HepG2 (cell line): ENCODE data around the gene KIZ. TPM values are rescaled to one million over a fixed set of nuclear protein-coding genes. Genes with fewer than 3 reads are reported as not detected.
A peak's percentile ranks its signal among the peaks of the same experiment; 100 is the strongest.

ENCODE experiments used
- HCFC1 ChIP-seq: fragments of 150-350 bp; IDR thresholded peaks from 2 replicates; pipeline ENCODE4 v1.6.1; 2014; ENCODE audit warnings: low read depth, low read length
- MATR3 ChIP-seq: sonication (generic); formaldehyde crosslinking; IDR thresholded peaks from 2 replicates; pipeline ENCODE4 v1.4.0; 2020; ENCODE audit warnings: missing genetic modification reagents
- MED13 ChIP-seq: sonication (generic); formaldehyde crosslinking; IDR thresholded peaks from 2 replicates; pipeline ENCODE4 v1.5.0; 2020; ENCODE audit warnings: missing genetic modification reagents
- NR2C2 ChIP-seq: sonication (generic); formaldehyde crosslinking; IDR thresholded peaks from 2 replicates; pipeline ENCODE4 v1.4.0; 2020; ENCODE audit warnings: missing genetic modification reagents, mild to moderate bottlenecking, moderate library complexity, borderline replicate concordance
- ONECUT2 ChIP-seq: sonication (generic); formaldehyde crosslinking; IDR thresholded peaks from 2 replicates; pipeline ENCODE4 v1.4.0; 2020; ENCODE audit warnings: missing genetic modification reagents
- PPARG ChIP-seq: conservative IDR thresholded peaks from 2 replicates; pipeline ENCODE4 v1.6.1; 2016; ENCODE audit warnings: missing biosample characterization, missing genetic modification reagents
- TRIM24 ChIP-seq: sonication (generic); formaldehyde crosslinking; IDR thresholded peaks from 2 replicates; pipeline ENCODE4 v1.8.0; 2022; ENCODE audit warnings: mild to moderate bottlenecking, missing genetic modification reagents
- ZNF224 ChIP-seq: sonication (generic); formaldehyde crosslinking; IDR thresholded peaks from 2 replicates; pipeline ENCODE4 v1.5.0; 2020; ENCODE audit warnings: mild to moderate bottlenecking, missing genetic modification reagents
- ZNF280D ChIP-seq: sonication (generic); formaldehyde crosslinking; IDR thresholded peaks from 2 replicates; pipeline ENCODE4 v1.5.1; 2020; ENCODE audit warnings: mild to moderate bottlenecking, missing genetic modification reagents
- ZNF354B ChIP-seq: sonication (generic); formaldehyde crosslinking; IDR thresholded peaks from 2 replicates; pipeline ENCODE4 v1.8.0; 2022; ENCODE audit warnings: mild to moderate bottlenecking, missing genetic modification reagents
- ZNF460 ChIP-seq: sonication (generic); formaldehyde crosslinking; IDR thresholded peaks from 2 replicates; pipeline ENCODE4 v1.5.1; 2020; ENCODE audit warnings: missing genetic modification reagents, mild to moderate bottlenecking, borderline replicate concordance
- ZNF598 ChIP-seq: sonication (generic); formaldehyde crosslinking; IDR thresholded peaks from 2 replicates; pipeline ENCODE4 v1.5.1; 2020; ENCODE audit warnings: mild to moderate bottlenecking, missing genetic modification reagents, borderline replicate concordance
- ZNF777 ChIP-seq: sonication (generic); formaldehyde crosslinking; IDR thresholded peaks from 2 replicates; pipeline ENCODE4 v1.4.0; 2020; ENCODE audit warnings: missing genetic modification reagents
- ZSCAN21 ChIP-seq: sonication (generic); formaldehyde crosslinking; IDR thresholded peaks from 2 replicates; pipeline ENCODE4 v1.8.0; 2022; ENCODE audit warnings: mild to moderate bottlenecking, missing genetic modification reagents, moderate library complexity, borderline replicate concordance
- ZSCAN30 ChIP-seq: sonication (generic); formaldehyde crosslinking; IDR thresholded peaks from 2 replicates; pipeline ENCODE4 v1.5.0; 2020; ENCODE audit warnings: mild to moderate bottlenecking, missing genetic modification reagents
- polyA plus RNA-seq, 8 experiments: library from polyadenylated mRNA; depleted of rRNA in 3 of 8; stranded (reverse) in 7 of 8; unstranded in 1 of 8; fragments of >200 nt; fragmentation: Illumina TruSeq in 4 of 8; extraction: Trizol in 4 of 8; gene quantifications; 2 replicates each; pipeline versions ENCODE4 v1.2.1 to v1.2.3, GENCODE V29; 2011 to 2016; ENCODE audit warnings: low read depth in 4 of 8, missing spikeins in 1 of 8, mixed read lengths in 1 of 8; ENCODE audit not compliant: insufficient read depth in 1 of 8
- total RNA-seq, 5 experiments: library from RNA; depleted of rRNA; stranded (reverse); fragments of >200 nt; fragmentation: Illumina TruSeq; extraction: Trizol; gene quantifications; 2 replicates each; pipeline ENCODE4 v1.2.3, GENCODE V29; 2016; ENCODE audit warnings: low read depth in 1 of 5
- TF ChIP-seq, protein P1 (sequence below): sonication (generic); formaldehyde crosslinking; IDR thresholded peaks from 2 replicates; pipeline ENCODE4 v1.8.0; 2022; ENCODE audit warnings: missing genetic modification reagents, mild to moderate bottlenecking, inconsistent platforms, borderline replicate concordance
- TF ChIP-seq, protein P2 (sequence below): sonication (generic); formaldehyde crosslinking; IDR thresholded peaks from 2 replicates; pipeline ENCODE4 v1.8.0; 2022; ENCODE audit warnings: mild to moderate bottlenecking, missing genetic modification reagents; ENCODE audit not compliant: insufficient replicate concordance
- TF ChIP-seq, protein P3 (sequence below): sonication (generic); formaldehyde crosslinking; IDR thresholded peaks from 2 replicates; pipeline ENCODE4 v1.5.1; 2020; ENCODE audit warnings: mild to moderate bottlenecking, missing genetic modification reagents, moderate library complexity
- TF ChIP-seq, protein P4 (sequence below): fragments of 450-650 bp; IDR thresholded peaks from 2 replicates; pipeline ENCODE4 v1.6.1; 2016

Gene KIZ
- total and polyA plus RNA-seq, 2 of the 13 experiments (the other 11 are each of a cell fraction or from before 2014, with no cell fraction given): 46.3 to 114 TPM

DNA sequence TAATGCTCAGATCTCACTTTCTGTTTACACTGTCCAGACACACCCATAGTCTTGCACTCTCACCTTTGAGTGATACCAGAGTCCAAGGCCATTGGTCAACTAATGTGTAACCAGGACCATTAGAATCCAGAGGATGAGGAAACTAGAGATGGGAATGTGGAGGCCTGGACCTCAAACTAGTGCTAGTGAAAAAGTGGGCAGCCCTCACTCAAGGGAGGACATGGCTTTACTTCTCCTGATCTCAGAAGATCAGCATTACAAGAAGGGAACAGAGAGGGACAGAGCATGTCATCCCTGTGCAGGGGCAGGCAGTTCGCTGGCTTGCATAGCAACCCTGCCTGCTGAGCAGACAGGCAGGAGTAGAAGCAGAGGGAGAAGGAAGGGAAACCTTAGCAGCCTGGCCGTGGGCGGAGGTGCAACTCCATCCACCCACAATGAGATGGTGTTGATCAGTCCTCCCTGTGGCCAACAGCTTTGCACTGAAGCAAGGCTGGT, 154.7 kb downstream of the KIZ start (continued):
- TF ChIP-seq, protein P1, sequence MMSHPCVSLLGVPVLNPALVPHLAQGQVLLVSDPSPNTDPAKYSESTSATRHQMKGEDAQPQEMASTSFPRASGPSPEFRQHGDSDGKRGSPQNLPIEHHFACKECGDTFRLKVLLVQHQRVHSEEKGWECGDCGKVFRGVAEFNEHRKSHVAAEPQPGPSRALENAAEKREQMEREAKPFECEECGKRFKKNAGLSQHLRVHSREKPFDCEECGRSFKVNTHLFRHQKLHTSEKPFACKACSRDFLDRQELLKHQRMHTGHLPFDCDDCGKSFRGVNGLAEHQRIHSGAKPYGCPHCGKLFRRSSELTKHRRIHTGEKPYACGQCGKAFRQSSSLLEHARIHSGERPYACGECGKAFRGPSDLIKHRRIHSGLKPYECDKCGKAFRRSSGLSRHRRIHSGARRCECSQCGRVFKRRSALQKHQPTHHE: no peak
- peak; percentile 53; the same call in 1 of the 2 replicates for TF ChIP-seq ZNF598 (CRISPR knock-in tag)
- TF ChIP-seq ZSCAN21 (CRISPR knock-in tag): no peak; the same call in 1 of the 2 replicates
- TF ChIP-seq NR2C2 (CRISPR knock-in tag): peak; percentile 94
- no peak for TF ChIP-seq ZNF354B (CRISPR knock-in tag)
- TF ChIP-seq, protein P2, sequence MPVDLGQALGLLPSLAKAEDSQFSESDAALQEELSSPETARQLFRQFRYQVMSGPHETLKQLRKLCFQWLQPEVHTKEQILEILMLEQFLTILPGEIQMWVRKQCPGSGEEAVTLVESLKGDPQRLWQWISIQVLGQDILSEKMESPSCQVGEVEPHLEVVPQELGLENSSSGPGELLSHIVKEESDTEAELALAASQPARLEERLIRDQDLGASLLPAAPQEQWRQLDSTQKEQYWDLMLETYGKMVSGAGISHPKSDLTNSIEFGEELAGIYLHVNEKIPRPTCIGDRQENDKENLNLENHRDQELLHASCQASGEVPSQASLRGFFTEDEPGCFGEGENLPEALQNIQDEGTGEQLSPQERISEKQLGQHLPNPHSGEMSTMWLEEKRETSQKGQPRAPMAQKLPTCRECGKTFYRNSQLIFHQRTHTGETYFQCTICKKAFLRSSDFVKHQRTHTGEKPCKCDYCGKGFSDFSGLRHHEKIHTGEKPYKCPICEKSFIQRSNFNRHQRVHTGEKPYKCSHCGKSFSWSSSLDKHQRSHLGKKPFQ (CRISPR knock-in tag): no peak
- no peak for TF ChIP-seq ZNF224 (CRISPR knock-in tag)
- TF ChIP-seq HCFC1: no peak
- no peak for TF ChIP-seq ONECUT2 (CRISPR knock-in tag)
- no peak for TF ChIP-seq ZNF460 (CRISPR knock-in tag)
- TF ChIP-seq ZNF280D (CRISPR knock-in tag): peak; percentile 93
- TF ChIP-seq MATR3: no peak
- TF ChIP-seq, protein P3, sequence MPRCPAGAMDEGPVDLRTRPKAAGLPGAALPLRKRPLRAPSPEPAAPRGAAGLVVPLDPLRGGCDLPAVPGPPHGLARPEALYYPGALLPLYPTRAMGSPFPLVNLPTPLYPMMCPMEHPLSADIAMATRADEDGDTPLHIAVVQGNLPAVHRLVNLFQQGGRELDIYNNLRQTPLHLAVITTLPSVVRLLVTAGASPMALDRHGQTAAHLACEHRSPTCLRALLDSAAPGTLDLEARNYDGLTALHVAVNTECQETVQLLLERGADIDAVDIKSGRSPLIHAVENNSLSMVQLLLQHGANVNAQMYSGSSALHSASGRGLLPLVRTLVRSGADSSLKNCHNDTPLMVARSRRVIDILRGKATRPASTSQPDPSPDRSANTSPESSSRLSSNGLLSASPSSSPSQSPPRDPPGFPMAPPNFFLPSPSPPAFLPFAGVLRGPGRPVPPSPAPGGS: peak; percentile 42
- no peak for TF ChIP-seq ZSCAN30
- peak; percentile 60; the same call in 1 of the 2 replicates for TF ChIP-seq PPARG (CRISPR knock-in tag)
- TF ChIP-seq ZNF777 (CRISPR knock-in tag): no peak
- peak; percentile 81; the same call in 1 of the 2 replicates for TF ChIP-seq TRIM24
- no peak for TF ChIP-seq MED13
- TF ChIP-seq, protein P4, sequence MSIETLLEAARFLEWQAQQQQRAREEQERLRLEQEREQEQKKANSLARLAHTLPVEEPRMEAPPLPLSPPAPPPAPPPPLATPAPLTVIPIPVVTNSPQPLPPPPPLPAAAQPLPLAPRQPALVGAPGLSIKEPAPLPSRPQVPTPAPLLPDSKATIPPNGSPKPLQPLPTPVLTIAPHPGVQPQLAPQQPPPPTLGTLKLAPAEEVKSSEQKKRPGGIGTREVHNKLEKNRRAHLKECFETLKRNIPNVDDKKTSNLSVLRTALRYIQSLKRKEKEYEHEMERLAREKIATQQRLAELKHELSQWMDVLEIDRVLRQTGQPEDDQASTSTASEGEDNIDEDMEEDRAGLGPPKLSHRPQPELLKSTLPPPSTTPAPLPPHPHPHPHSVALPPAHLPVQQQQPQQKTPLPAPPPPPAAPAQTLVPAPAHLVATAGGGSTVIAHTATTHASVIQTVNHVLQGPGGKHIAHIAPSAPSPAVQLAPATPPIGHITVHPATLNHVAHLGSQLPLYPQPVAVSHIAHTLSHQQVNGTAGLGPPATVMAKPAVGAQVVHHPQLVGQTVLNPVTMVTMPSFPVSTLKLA: no peak
